H1 (cell line): Measurements from ENCODE around the gene TRIOBP. TPM values are rescaled to one million over a fixed set of nuclear protein-coding genes. Genes with fewer than 3 reads are reported as not detected.

Source experiments
- CTCF ChIA-PET: fragments of 300-600 bp; sonication (Branson Sonifier 250); formaldehyde crosslinking; loops from one replicate; lab custom pipeline; 2021; ENCODE audit not compliant: partially characterized antibody; lab: Charles Lee
- POLR2A ChIA-PET: fragments of 300-600 bp; sonication (Branson Sonifier 250); formaldehyde crosslinking; loops from one replicate; lab custom pipeline; 2021; ENCODE audit warnings: inconsistent platforms; ENCODE audit not compliant: partially characterized antibody; lab: Charles Lee
- DNase-seq, 2 experiments: peaks; one replicate each; pipeline versions ENCODE4 v3.0.0 to v3.0.0-alpha.2; 2010 to 2022; ENCODE audit warnings: low spot score in 2 of 2, low read depth in 1 of 2, mixed read lengths in 1 of 2
- FAIRE-seq: peaks from 2 replicates; lab custom pipeline; 2011; peaks lifted over from hg19 to GRCh38; lab: Jason Lieb, UNC
- H2AFZ ChIP-seq: 2 replicates; pipeline ENCODE4 v1.8.1; 2012; ENCODE audit warnings: low read length, inconsistent platforms
- H2AK5ac ChIP-seq: 2 replicates; pipeline ENCODE4 v1.6.1; 2013; ENCODE audit warnings: low read depth, low read length
- H2BK120ac ChIP-seq: replicated peaks from 2 replicates; pipeline ENCODE3; 2013; ENCODE audit warnings: low read depth, low read length, inconsistent platforms
- H2BK12ac ChIP-seq: 2 replicates; pipeline ENCODE4 v1.6.1; 2013; ENCODE audit warnings: low read depth, low read length
- H2BK15ac ChIP-seq: 2 replicates; pipeline ENCODE4 v1.6.1; 2013; ENCODE audit warnings: low read length
- H2BK20ac ChIP-seq: 2 replicates; pipeline ENCODE4 v1.6.1; 2013; ENCODE audit warnings: low read length
- H2BK5ac ChIP-seq: 2 replicates; pipeline ENCODE4 v1.6.1; 2013; ENCODE audit warnings: low read depth, low read length
- H3K14ac ChIP-seq: 2 replicates; pipeline ENCODE4 v1.6.1; 2013; ENCODE audit warnings: inconsistent platforms; ENCODE audit not compliant: insufficient read length
- H3K18ac ChIP-seq: 2 replicates; pipeline ENCODE4 v1.6.1; 2013; ENCODE audit warnings: low read length; ENCODE audit errors: extremely low read depth
- H3K23ac ChIP-seq: 2 replicates; pipeline ENCODE4 v1.6.1; 2013; ENCODE audit warnings: inconsistent platforms; ENCODE audit not compliant: insufficient read length
- H3K23me2 ChIP-seq: 2 replicates; pipeline ENCODE4 v1.6.1; 2013; ENCODE audit warnings: low read depth, low read length
- H3K27ac ChIP-seq: 2 replicates; pipeline ENCODE4 v1.6.1; 2011; ENCODE audit warnings: low read depth, low read length, inconsistent platforms
- H3K27me3 ChIP-seq, 4 experiments: replicated peaks in 1 of 4; 1 replicate in 1 of 4; 2 replicates in 3 of 4; pipeline versions ENCODE4 v1.6.1 to v1.8.1; 2011 to 2013; ENCODE audit warnings: low read length in 3 of 4, mild to moderate bottlenecking in 3 of 4, inconsistent platforms in 2 of 4, mixed read lengths in 2 of 4, moderate library complexity in 1 of 4; ENCODE audit not compliant: control insufficient read depth in 3 of 4, insufficient read depth in 3 of 4; ENCODE audit errors: extremely low read depth in 1 of 4
- H3K36me3 ChIP-seq, 4 experiments: 2 replicates each; pipeline versions ENCODE4 v1.6.1 to v1.8.1; 2011 to 2013; ENCODE audit warnings: mild to moderate bottlenecking in 4 of 4, low read length in 3 of 4, moderate library complexity in 2 of 4, control low read depth in 1 of 4, inconsistent platforms in 1 of 4; ENCODE audit not compliant: insufficient read depth in 4 of 4, control insufficient read depth in 2 of 4
- H3K4ac ChIP-seq: replicated peaks from 2 replicates; pipeline ENCODE3; 2013; ENCODE audit warnings: low read length, low read depth, mixed read lengths, inconsistent platforms; ENCODE audit not compliant: insufficient read length
- H3K4me1 ChIP-seq, 4 experiments: replicated peaks in 1 of 4; 1 replicate in 1 of 4; 2 replicates in 3 of 4; pipeline versions ENCODE4 v1.6.1 to v1.8.1; 2011 to 2013; ENCODE audit warnings: low read length in 3 of 4, inconsistent platforms in 2 of 4, mixed read lengths in 1 of 4; ENCODE audit not compliant: insufficient read depth in 4 of 4, control insufficient read depth in 3 of 4
- H3K4me2 ChIP-seq, 2 experiments: 2 replicates each; pipeline versions ENCODE4 v1.6.1 to v1.8.1; 2011 to 2013; ENCODE audit warnings: low read depth in 2 of 2, low read length in 2 of 2, control low read depth in 1 of 2, inconsistent platforms in 1 of 2, mild to moderate bottlenecking in 1 of 2; ENCODE audit not compliant: insufficient read depth in 1 of 2
- H3K4me3 ChIP-seq, 4 experiments: fragments of 200-600, 300-600 bp in 1 of 4; sonication (generic), shearing (Covaris generic), sonication (Bioruptor Twin) in 1 of 4; 2 replicates each; pipeline versions ENCODE4 v1.5.1 to v1.8.1; 2011 to 2016; ENCODE audit warnings: low read length in 4 of 4, low read depth in 3 of 4, control low read depth in 2 of 4, inconsistent platforms in 2 of 4, mild to moderate bottlenecking in 2 of 4, mixed read lengths in 1 of 4, moderate library complexity in 1 of 4; ENCODE audit not compliant: insufficient read depth in 2 of 4; ENCODE audit errors: extremely low read depth in 1 of 4
- H3K56ac ChIP-seq: replicated peaks from 2 replicates; pipeline ENCODE3; 2013; ENCODE audit warnings: low read depth, mild to moderate bottlenecking, mixed read lengths, low read length, inconsistent platforms; ENCODE audit not compliant: insufficient read length
- H3K79me1 ChIP-seq: 2 replicates; pipeline ENCODE4 v1.6.1; 2013; ENCODE audit warnings: low read depth, low read length, control low read depth
- H3K79me2 ChIP-seq, 2 experiments: 2 replicates each; pipeline versions ENCODE4 v1.6.1 to v1.8.1; 2012 to 2013; ENCODE audit warnings: low read length in 2 of 2, mild to moderate bottlenecking in 2 of 2, inconsistent platforms in 1 of 2; ENCODE audit not compliant: insufficient read depth in 2 of 2, control insufficient read depth in 1 of 2
- H3K9ac ChIP-seq, 4 experiments: replicated peaks in 1 of 4; 1 replicate in 1 of 4; 2 replicates in 3 of 4; pipeline versions ENCODE4 v1.6.1 to v1.8.1; 2011 to 2013; ENCODE audit warnings: low read depth in 3 of 4, low read length in 3 of 4, control low read depth in 2 of 4, mild to moderate bottlenecking in 2 of 4, moderate library complexity in 2 of 4, inconsistent platforms in 1 of 4; ENCODE audit errors: extremely low read depth in 1 of 4
- H3K9me3 ChIP-seq, 2 experiments: 2 replicates each; pipeline versions ENCODE4 v1.6.1 to v1.8.1; 2012 to 2013; ENCODE audit warnings: mild to moderate bottlenecking in 2 of 2, moderate library complexity in 2 of 2, control low read depth in 1 of 2, inconsistent platforms in 1 of 2, low read depth in 1 of 2, low read length in 1 of 2, mixed read lengths in 1 of 2; ENCODE audit not compliant: insufficient read depth in 2 of 2
- H4K20me1 ChIP-seq, 2 experiments: replicated peaks in 1 of 2; 2 replicates each; pipeline versions ENCODE3 to v1.8.1; 2011 to 2013; ENCODE audit warnings: inconsistent platforms in 2 of 2, low read length in 2 of 2, mild to moderate bottlenecking in 1 of 2; ENCODE audit not compliant: insufficient read depth in 2 of 2, control insufficient read depth in 1 of 2
- H4K5ac ChIP-seq: 2 replicates; pipeline ENCODE4 v1.6.1; 2013; ENCODE audit warnings: low read length, low read depth, mixed read lengths, inconsistent platforms; ENCODE audit not compliant: insufficient read length
- H4K8ac ChIP-seq: 2 replicates; pipeline ENCODE4 v1.8.0; 2013; ENCODE audit warnings: mild to moderate bottlenecking, moderate library complexity, low read length, inconsistent platforms; ENCODE audit not compliant: insufficient read depth; ENCODE audit errors: extremely low read depth
- H4K91ac ChIP-seq: replicated peaks from 2 replicates; pipeline ENCODE3; 2013; ENCODE audit warnings: low read length, mixed read lengths, inconsistent platforms; ENCODE audit not compliant: insufficient read length
- BCL11A ChIP-seq, 2 experiments: IDR thresholded peaks; one replicate each; pipeline ENCODE4 v1.6.1; 2011; ENCODE audit warnings: low read depth in 2 of 2, low read length in 2 of 2, mild to moderate bottlenecking in 2 of 2
- RAD21 ChIP-seq, 2 experiments: IDR thresholded peaks in 1 of 2; conservative IDR thresholded peaks in 1 of 2; 2 replicates each; pipeline ENCODE4 v1.6.1; 2011; ENCODE audit warnings: low read depth in 2 of 2, low read length in 2 of 2, improper control_type of control experiment in 1 of 2, inconsistent platforms in 1 of 2, mild to moderate bottlenecking in 1 of 2, moderate library complexity in 1 of 2
- RXRA ChIP-seq: IDR thresholded peaks from 2 replicates; pipeline ENCODE4 v1.6.1; 2011; ENCODE audit warnings: low read depth, mild to moderate bottlenecking, low read length, moderate library complexity; ENCODE audit not compliant: insufficient read depth
- TCF12 ChIP-seq: IDR thresholded peaks from 2 replicates; pipeline ENCODE4 v1.6.1; 2011; ENCODE audit warnings: low read depth, mild to moderate bottlenecking, low read length
- WGBS, 2 experiments: shearing (Covaris generic) in 1 of 2; methylation state at CpG; one replicate each; pipeline versions ENCODE4 v1.1.6 to v1.1.7; 2013 to 2015; ENCODE audit warnings: low lambda C conversion rate in 2 of 2, mixed read lengths in 2 of 2, inconsistent platforms in 1 of 2, low coverage in 1 of 2, missing lambda C conversion rate in 1 of 2; ENCODE audit not compliant: insufficient replicate concordance in 2 of 2, insufficient coverage in 1 of 2, insufficient read length in 1 of 2; ENCODE audit errors: extremely low coverage in 1 of 2, missing lambda C conversion rate in 1 of 2; 5-methylcytosine and 5-hydroxymethylcytosine counted together
- polyA plus RNA-seq, 7 experiments: library from polyadenylated mRNA; depleted of rRNA in 3 of 7; stranded (reverse) in 5 of 7; unstranded in 2 of 7; fragments of >200 nt in 5 of 7; fragments of 200-250 nt in 2 of 7; gene quantifications; 1 replicate in 5 of 7; 2 replicates in 1 of 7; 4 replicates in 1 of 7; pipeline versions ENCODE4 v1.2.1 to v1.2.3, GENCODE V29; 2011 to 2013; ENCODE audit warnings: missing spikeins in 2 of 7, mixed read lengths in 2 of 7
- total RNA-seq: library from RNA; stranded (reverse); fragmentation: NEBNext Ultra II Directional; extraction: Animal tissue kit (Norgen Biotek cat#: 25700); gene quantifications from 2 replicates; pipeline ENCODE4 v1.2.1, GENCODE V29; 2021
- TF ChIP-seq, protein P1 (sequence below), 3 experiments: IDR thresholded peaks; 1 replicate in 2 of 3; 2 replicates in 1 of 3; pipeline versions ENCODE4 v1.5.1 to v1.6.1; 2011; ENCODE audit warnings: low read length in 3 of 3, mild to moderate bottlenecking in 3 of 3, inconsistent platforms in 2 of 3, low read depth in 1 of 3, moderate library complexity in 1 of 3; ENCODE audit not compliant: insufficient read depth in 1 of 3; ENCODE audit errors: control extremely low read depth in 1 of 3
- TF ChIP-seq, protein P2 (sequence below): IDR thresholded peaks from 2 replicates; pipeline ENCODE4 v1.6.1; 2012; ENCODE audit warnings: low read length, inconsistent platforms

TRIOBP gene
- total and polyA plus RNA-seq, 2 of the 8 experiments (the other 6 are each of a cell fraction or from before 2014, with no cell fraction given), result 18.2 to 27.3 TPM

DNA sequence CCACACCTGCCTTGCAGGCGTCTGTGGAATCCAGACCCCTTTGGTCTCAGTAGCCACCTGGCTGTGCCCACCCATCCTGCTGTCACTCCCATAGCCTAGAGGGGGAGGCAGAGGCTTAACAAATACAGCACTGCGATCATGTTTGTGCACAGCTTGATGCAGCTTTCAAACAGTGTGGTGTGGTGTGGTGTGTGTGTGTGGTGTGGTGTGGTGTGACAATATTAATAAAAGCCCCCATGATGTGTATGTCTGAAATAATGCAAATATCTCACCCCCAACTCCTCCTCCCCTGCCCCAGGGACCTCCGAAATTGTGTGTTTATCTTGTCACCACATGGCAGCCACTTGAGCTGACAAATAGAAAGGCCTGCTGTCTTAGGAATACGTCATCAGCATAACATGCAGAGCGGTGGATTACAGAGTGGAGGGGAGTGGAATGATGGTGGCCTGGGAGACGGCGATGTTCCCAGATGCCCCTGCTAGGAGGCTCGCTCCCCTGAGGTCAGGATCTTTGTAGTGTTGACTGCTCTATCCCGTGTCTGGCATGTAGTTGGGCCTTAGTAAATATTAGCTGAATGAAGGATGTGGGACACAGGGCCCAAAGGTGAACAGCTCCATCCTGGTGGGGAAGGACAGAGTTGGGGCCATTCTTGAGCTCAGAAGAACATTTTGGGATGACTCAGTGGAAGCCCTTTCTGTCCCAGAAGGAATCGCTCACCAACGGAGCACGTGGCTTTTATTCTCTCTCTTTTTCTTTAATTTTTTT, 35.5 kb upstream of the TRIOBP start:
- no peak overlapping the region; the same call in 1 of the 2 replicates for H2BK20ac ChIP-seq
- no peak overlapping the region for H3K4me3 ChIP-seq
- DNase-seq, result no peak
- H3K4ac ChIP-seq, result no peak overlapping the region
- H3K4me2 ChIP-seq, result 0 out of 4 replicates have a peak overlapping the region, but pooled peaks of 1 of the 2 experiments have one; percentile 34
- ChIA-PET CTCF (interaction anchor here (0.6 to 12.1 kb wide), 21 partner anchors 10 to 1618 kb away, joined by 3 to 165 read pairs (median 4); partner anchors contain the start of genes NOL12 and SH3BP1), POLR2A (interaction anchor here (0.8 to 5.1 kb wide), 6 partner anchors 10 to 34 kb away, joined by 3 to 37 read pairs (median 8); partner anchors contain the start of genes LGALS1 and SH3BP1)
- no peak overlapping the region for H4K91ac ChIP-seq
- peaks cover 23 to 43% of the 10 kb centered on the region in 2 experiments for H4K20me1 ChIP-seq
- no peak overlapping the region for H3K23ac ChIP-seq
- H2BK5ac ChIP-seq, result no peak overlapping the region; the same call in 1 of the 2 replicates
- H4K8ac ChIP-seq, result no peak overlapping the region; the same call in 1 of the 2 replicates
- no peak overlapping the region for H3K9ac ChIP-seq
- no peak overlapping the region for H2AK5ac ChIP-seq
- peaks cover 30% of the 10 kb centered on the region for H3K79me1 ChIP-seq
- H3K79me2 ChIP-seq, result peaks cover 25 to 56% of the 10 kb centered on the region in 2 experiments; a peak in 3 of 4 replicates
- no peak overlapping the region for H4K5ac ChIP-seq
- no peak overlapping the region for H2AFZ ChIP-seq
- no peak overlapping the region for H2BK120ac ChIP-seq
- no peaks in the 10 kb centered on the region for H3K9me3 ChIP-seq
- no peak overlapping the region for H3K14ac ChIP-seq
- peaks cover 2 to 11% (median 6%) of the 10 kb centered on the region in 4 experiments; a peak in 5 of 8 replicates for H3K36me3 ChIP-seq
- no peak overlapping the region for H3K18ac ChIP-seq
- H3K27me3 ChIP-seq, result no peaks in the 10 kb centered on the region
- no peak overlapping the region for H3K27ac ChIP-seq
- FAIRE-seq, result no peak
- 85% methylated on average over 11 of the region's 12 CpGs; no CpG with 5 or more reads in 1 of the 2 experiments for WGBS, 2 experiments
- peaks cover 11% of the 10 kb centered on the region for H3K23me2 ChIP-seq
- H2BK15ac ChIP-seq, result no peak overlapping the region
- H2BK12ac ChIP-seq, result no peak overlapping the region
- no peak overlapping the region for H3K56ac ChIP-seq
- H3K4me1 ChIP-seq, result peaks cover 0 to 21% (median 6%) of the 10 kb centered on the region in 4 experiments; a peak in 5 of 7 replicates
- TF ChIP-seq BCL11A (IDR thresholded peaks at IDR 0.05; ENCODE audit: low read depth in 2 of 2, low read length in 2 of 2) (no peak), RXRA (no peak), RAD21 (IDR thresholded peaks at IDR 0.05 in 1 of 2, conservative IDR thresholded peaks at IDR 0.05 in 1 of 2; ENCODE audit: low read depth in 2 of 2, low read length in 2 of 2) (peak; percentile 55 to 67), TCF12 (no peak)
- TF ChIP-seq, protein P1, sequence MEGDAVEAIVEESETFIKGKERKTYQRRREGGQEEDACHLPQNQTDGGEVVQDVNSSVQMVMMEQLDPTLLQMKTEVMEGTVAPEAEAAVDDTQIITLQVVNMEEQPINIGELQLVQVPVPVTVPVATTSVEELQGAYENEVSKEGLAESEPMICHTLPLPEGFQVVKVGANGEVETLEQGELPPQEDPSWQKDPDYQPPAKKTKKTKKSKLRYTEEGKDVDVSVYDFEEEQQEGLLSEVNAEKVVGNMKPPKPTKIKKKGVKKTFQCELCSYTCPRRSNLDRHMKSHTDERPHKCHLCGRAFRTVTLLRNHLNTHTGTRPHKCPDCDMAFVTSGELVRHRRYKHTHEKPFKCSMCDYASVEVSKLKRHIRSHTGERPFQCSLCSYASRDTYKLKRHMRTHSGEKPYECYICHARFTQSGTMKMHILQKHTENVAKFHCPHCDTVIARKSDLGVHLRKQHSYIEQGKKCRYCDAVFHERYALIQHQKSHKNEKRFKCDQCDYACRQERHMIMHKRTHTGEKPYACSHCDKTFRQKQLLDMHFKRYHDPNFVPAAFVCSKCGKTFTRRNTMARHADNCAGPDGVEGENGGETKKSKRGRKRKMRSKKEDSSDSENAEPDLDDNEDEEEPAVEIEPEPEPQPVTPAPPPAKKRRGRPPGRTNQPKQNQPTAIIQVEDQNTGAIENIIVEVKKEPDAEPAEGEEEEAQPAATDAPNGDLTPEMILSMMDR (IDR thresholded peaks at IDR 0.05; ENCODE audit: control extremely low read depth in 1 of 3, insufficient read depth in 1 of 3, low read depth in 1 of 3, low read length in 3 of 3), result peak; percentile 46 to 51 (median 47)
- TF ChIP-seq, protein P2, sequence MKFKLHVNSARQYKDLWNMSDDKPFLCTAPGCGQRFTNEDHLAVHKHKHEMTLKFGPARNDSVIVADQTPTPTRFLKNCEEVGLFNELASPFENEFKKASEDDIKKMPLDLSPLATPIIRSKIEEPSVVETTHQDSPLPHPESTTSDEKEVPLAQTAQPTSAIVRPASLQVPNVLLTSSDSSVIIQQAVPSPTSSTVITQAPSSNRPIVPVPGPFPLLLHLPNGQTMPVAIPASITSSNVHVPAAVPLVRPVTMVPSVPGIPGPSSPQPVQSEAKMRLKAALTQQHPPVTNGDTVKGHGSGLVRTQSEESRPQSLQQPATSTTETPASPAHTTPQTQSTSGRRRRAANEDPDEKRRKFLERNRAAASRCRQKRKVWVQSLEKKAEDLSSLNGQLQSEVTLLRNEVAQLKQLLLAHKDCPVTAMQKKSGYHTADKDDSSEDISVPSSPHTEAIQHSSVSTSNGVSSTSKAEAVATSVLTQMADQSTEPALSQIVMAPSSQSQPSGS, result no peak
